Mesenteric fat pad (tissue), 1 donor: ENCODE measurements around the gene TRAF3IP1. TPM values are rescaled to one million over a fixed set of nuclear protein-coding genes. Genes with fewer than 3 reads are reported as not detected.
A peak's percentile ranks its signal among the peaks of the same experiment; 100 is the strongest.
"Not testable (repeated sequence)": the region's sequence is repeated elsewhere in the genome, so short reads cannot be mapped to it uniquely, and the experiment has no call there.

Source experiments
- DNase-seq: peaks from one replicate; pipeline ENCODE4 v3.0.0-alpha.2; 2020; ENCODE audit warnings: low spot score
- total RNA-seq: library from RNA; stranded (reverse); fragmentation: NEBNext Ultra II Directional; extraction: Animal tissue kit (Norgen Biotek cat#: 25700); gene quantifications from one replicate; pipeline ENCODE4 v1.2.1, GENCODE V29; 2021
- donor health status: DM: yes; HTN: yes; CAD: no.

The TRAF3IP1 gene
- total RNA-seq, 1 donor from 2014 or later: 24.5 TPM

DNA sequence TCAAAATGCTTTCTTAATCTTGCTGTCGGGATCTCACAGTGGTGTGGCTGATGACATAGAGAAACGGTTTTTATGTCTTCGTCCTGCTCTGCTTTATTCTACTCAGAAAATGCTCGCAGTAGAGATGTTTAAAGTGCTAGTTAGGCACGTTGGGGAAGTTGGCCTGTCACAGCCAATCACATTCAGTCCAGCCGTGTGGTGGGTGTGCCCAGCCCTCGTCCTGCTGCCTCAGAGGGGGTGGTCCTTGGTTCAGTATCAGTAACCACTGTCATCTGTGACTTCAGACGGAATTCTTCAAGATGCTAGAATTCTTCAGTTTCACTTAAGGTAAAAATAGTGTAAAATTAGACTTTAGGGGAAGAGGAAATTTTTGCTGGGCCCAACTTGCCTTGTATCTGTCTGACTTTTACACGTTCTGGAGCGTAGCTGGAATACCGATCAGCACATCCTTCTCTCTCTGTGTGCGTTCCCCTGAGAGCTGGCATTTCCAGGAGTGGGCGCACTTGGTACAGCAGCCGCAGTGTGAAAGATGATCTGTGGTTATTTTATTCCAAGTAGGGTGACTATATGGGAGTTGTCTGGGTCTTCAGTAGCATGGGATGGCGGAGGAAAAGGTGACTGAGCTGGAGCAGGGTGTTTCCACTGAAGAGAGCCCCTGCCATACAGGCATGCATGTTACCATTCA is 18.5 kb downstream of the TRAF3IP1 start:
- peak; percentile 47 for DNase-seq

GRCh38 chr2:238339395-238339780 is 19.1 kb downstream of the TRAF3IP1 start:
- peak; percentile 78 for DNase-seq

- DNase-seq: peak; percentile 47
These were observed 19.5 kb downstream of the TRAF3IP1 start for GRCh38 chr2:238339814-238340213.

DNA sequence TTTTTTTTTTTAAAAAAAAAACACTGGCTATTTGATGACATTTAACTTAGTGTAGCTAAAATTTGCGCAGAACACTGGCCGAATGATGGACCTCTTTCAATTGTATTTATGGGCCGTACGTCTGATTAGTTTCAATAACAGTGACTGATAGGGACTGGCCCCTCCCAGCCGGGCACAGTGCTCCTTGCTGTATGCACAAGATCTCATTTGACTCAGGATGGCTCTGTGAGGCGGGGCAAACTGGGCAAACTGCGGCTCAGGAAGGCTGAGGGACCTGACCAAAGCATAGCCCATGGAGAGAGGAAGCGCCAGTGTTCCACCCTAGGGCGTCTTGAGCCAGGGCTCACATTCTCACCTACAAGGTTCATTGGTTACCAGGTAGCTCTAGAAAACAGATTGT is 21.2 kb downstream of the TRAF3IP1 start:
- peak; percentile 77 for DNase-seq

DNA sequence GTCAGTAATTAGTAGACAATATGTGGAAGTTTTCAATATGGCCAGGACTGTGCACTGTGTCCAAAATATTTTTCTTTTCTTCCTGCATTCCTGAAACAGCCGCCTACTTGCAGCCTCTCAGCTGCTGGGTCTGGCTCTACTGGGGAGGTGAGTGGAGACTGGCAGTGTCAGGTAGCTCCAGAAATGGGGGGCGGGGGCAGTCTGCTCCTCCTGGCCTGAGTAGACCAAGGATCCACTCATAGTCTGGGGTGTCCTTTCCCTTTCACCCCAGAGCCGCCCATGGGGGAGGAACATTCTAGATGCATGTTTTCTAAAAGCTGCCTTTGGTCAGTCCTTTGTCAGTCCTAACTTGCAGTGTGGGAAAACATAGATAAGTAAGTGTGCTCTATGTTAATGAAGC is 23.7 kb downstream of the TRAF3IP1 start:
- DNase-seq: peak; percentile 55

GRCh38 chr2:238344517-238344916 is 24.2 kb downstream of the TRAF3IP1 start:
- DNase-seq: no peak

GRCh38 chr2:238345297-238345968 is 25.1 kb downstream of the TRAF3IP1 start:
- no peak for DNase-seq

GRCh38 chr2:238346544-238346943 is 26.2 kb downstream of the TRAF3IP1 start:
- no peak for DNase-seq

GRCh38 chr2:238350150-238350897 is 30.0 kb downstream of the TRAF3IP1 start:
- no peak for DNase-seq

- DNase-seq: no peak
These were observed 31.0 kb downstream of the TRAF3IP1 start for GRCh38 chr2:238351315-238351714.

DNA sequence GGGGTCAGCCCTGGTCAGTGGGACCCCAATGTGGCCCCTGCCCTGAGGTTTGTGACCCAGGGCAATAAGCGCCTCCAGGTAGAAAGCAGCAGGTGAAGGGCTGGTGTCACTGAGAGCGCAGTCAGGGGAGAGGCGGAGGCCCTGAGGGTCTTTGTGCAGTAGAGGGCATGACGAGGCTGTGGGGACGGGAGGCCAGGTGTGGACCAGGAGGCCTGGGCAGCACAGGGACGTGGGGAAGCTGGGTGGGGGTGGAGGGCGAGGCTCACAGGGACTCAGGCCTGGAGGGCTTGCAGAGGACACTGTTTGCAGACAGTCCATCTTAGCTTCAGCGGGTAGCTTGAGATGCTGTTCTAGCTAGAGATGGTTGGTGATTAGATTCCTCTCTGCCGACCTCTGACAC is 32.0 kb downstream of the TRAF3IP1 start:
- DNase-seq: no peak

DNA sequence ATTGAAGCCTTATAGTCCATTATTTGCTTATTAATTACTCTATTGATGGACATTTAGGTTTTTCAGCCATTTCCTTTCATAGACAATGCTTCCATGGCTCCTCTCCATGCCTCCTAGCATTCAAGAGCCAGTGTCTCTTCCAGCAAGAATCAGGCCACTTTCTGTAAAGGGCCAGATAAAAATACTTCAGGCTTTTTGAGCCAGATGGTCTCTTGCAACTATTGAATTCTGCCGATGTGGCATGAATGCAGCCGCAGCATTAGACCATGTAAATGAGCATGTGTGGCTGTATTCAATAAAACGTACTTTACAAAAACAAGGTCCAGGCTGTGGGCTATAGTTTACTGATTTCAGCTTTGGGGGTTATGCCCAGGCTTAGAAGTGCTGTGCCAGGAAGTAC is 38.5 kb downstream of the TRAF3IP1 start:
- no peak for DNase-seq

GRCh38 chr2:238359403-238359802 is 39.1 kb downstream of the TRAF3IP1 start:
- DNase-seq: no peak

DNA sequence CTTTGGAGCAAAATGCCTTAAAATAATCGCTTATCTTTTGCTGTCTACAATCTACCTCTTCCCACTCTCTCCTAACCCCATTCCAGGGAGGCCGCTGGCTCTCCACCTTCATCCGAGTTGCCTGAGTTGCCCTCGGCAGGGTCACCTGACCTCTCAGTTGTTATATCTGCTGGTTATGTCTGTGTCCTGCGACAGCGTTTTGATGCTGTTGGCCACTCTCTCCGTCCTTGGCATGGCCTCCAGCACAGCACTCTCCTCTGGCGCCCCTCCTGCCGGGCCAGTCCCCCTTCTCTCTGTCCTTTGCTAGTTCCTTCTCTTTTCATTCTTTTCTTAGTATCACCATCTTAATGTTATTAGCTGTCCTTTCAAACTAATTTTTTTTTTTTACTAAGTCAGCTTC is 41.6 kb downstream of the TRAF3IP1 start:
- DNase-seq: no peak

DNA sequence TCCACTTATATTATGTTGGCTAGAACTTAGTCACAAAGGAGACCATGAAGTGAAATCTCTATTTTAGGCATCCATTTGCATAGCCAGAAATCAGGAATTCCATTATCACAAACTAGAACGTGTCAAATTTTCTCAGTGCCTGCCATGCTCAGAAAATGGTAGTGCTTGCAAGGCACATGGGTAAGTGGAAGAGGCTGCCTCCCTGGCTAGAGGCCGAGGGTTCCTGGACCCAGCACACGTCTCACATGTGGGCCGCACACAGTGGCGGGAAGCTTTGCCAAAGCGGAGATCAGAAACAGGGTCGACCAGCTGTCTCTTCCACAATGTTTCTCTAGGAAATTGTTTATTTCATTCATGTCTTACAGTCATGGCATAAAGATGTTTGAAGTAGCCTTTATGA is 42.3 kb downstream of the TRAF3IP1 start:
- DNase-seq: no peak

GRCh38 chr2:238369591-238370040 is 49.3 kb downstream of the TRAF3IP1 start:
- DNase-seq: no peak

DNA sequence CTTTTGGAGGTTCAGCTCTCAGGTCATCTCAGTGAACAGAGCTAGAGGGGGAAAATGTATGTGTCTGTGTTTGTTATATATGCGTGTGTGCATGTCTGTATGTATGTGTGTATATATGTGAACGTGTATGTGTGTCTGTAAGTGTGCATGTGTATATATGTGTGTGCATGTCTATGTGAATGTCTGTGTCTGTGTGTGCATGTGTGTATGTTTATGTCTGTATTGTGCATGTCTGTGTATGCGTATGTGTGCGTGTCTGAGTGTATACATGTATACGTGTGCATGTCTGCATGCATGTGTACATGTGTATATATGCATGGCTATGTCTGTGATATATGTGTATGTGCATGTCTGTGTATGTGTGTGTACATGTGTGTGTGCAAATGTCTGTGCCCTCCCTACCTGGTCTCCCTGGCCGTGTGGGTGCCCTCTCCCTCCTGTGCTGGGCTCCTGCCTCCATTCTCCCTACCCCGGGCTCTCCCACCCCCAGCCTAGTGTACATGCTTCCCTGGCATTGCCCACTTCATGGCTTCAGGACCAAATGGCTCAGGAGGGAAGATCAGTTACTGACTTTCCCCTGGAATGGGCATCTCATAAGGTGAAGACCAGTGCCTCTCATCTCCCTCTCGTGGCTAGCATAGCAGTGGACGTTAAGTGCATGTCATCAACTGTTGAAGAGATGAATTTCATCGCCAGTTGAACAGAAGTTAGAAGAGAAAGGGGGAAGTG is 49.9 kb downstream of the TRAF3IP1 start:
- no peak for DNase-seq

GRCh38 chr2:238370823-238371372 is 50.6 kb downstream of the TRAF3IP1 start:
- DNase-seq: no peak

- DNase-seq: not testable (repeated sequence)
These were observed 52.0 kb downstream of the TRAF3IP1 start for GRCh38 chr2:238372277-238372676.

- DNase-seq: no peak
These were observed 56.6 kb downstream of the TRAF3IP1 start for GRCh38 chr2:238376884-238377391.
